HFF-Myc (cell line): Measurements from ENCODE around the gene PTPRJ.
A peak's percentile ranks its signal among the peaks of the same experiment; 100 is the strongest.
"Not testable (repeated sequence)": the region's sequence is repeated elsewhere in the genome, so short reads cannot be mapped to it uniquely, and the experiment has no call there.

Experiments
- DNase-seq: peaks from one replicate; pipeline ENCODE4 v3.0.0-alpha.2; 2011; ENCODE audit warnings: low read depth; ENCODE audit errors: extremely low read depth
- H3K4me3 ChIP-seq: replicated peaks from 2 replicates; pipeline ENCODE4 v1.5.1; 2011; ENCODE audit warnings: low read depth, mild to moderate bottlenecking, control low read depth, low read length
- CTCF ChIP-seq: IDR thresholded peaks from 2 replicates; pipeline ENCODE4 v1.5.1; 2012; ENCODE audit warnings: mild to moderate bottlenecking, low read depth, low read length, control low read depth; ENCODE audit errors: missing control alignments

Gene PTPRJ

GRCh38 chr11:47943721-47944586 is 36.4 kb upstream of the PTPRJ start:
- TF ChIP-seq CTCF: no peak
- DNase-seq: no peak
- no peak overlapping the region for H3K4me3 ChIP-seq

DNA sequence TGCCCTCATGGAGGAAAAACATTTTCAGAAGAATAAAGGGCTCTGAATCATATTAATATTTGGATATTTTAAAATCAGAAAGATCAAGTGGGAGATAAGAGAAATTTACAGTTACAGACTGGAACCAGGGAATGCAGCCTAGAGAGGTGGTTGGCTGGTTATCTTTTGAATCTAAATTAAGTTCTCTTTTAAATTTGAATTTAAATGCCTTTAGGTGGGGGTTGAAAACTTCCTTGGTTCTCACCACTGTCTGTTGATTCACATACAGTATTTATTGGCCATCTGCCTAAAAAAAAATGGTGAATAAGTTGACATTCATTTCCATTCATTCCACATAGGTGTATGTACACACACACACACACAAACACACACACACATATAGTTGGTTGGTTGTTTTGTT is 35.7 kb upstream of the PTPRJ start:
- DNase-seq: no peak
- no peak overlapping the region for H3K4me3 ChIP-seq
- TF ChIP-seq CTCF: no peak

- no peak for TF ChIP-seq CTCF
- peak; percentile 81 for DNase-seq
Measured at GRCh38 chr11:47946682-47947559, 33.4 kb upstream of the PTPRJ start.

DNA sequence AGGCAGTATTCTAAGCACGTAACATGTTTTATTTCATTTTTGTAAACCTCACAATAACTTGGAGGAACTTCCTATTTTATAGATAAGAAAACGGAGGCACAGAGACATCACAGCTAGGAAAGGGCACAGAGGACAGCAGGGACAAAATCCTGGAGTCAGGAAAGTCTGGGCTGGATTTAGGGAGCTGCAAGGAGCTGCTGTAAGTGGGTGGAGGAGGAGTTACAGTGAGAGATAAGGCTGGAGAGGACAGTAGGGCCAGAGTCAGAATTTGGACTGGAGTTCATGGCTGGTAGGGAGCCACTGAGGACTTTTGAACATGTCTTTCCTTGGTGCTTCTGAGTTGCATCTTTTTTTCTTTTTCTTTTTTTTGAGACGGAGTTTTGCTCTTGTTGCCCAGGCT is 32.2 kb upstream of the PTPRJ start:
- DNase-seq: no peak
- TF ChIP-seq CTCF: no peak
- H3K4me3 ChIP-seq: no peak overlapping the region

More at GRCh38 chr11:47946682-47947559, 33.4 kb upstream of the PTPRJ start:
- H3K4me3 ChIP-seq: no peak overlapping the region

- DNase-seq, H3K4me3 ChIP-seq: not testable (repeated sequence)
Measured at GRCh38 chr11:47949001-47949675, 31.2 kb upstream of the PTPRJ start.

DNA sequence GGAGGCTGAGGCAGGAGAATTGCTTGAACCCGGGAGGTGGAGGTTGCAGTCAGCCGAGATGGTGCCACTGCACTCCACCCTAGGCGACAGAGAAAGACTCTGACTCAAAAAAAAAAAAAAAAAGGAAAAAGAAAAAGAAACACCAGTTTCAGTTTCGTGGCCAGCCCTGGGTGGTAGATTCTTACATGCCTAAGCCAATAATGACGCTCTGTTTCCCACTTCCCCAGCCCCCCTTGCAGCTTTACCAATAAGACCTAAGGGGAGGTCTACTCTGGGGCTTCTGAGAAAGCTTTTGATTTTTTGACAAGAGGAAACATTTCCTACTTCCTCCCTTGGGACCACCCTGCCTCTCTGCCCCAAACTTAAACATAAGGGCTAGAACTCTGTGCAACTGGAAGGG is 30.0 kb upstream of the PTPRJ start:
- DNase-seq: no peak
- H3K4me3 ChIP-seq: no peak overlapping the region
- no peak for TF ChIP-seq CTCF

GRCh38 chr11:47951504-47951903 is 28.9 kb upstream of the PTPRJ start:
- not testable (repeated sequence) for H3K4me3 ChIP-seq, DNase-seq
